PC-9 (cell line): Measurements from ENCODE around the gene IARS1. TPM values are rescaled to one million over a fixed set of nuclear protein-coding genes. Genes with fewer than 3 reads are reported as not detected.

ENCODE experiments used
- BruUV-seq: library from RNA; stranded (reverse); fragments of 400-500 nt; replicated peaks from 2 replicates; lab custom pipeline; 2021; lab: Mats Ljungman, UMichigan
- CTCF ChIA-PET: fragments of 300-600 bp; sonication (Branson Sonifier 250); formaldehyde crosslinking; loops from one replicate; lab custom pipeline; 2022; ENCODE audit warnings: antibody characterized with exemption; lab: Charles Lee
- POLR2A ChIA-PET: fragments of 300-600 bp; sonication (Branson Sonifier 250); formaldehyde crosslinking; loops from one replicate; lab custom pipeline; 2022; ENCODE audit warnings: antibody characterized with exemption; ENCODE audit not compliant: unreplicated experiment; lab: Charles Lee
- DNase-seq, 2 experiments: peaks; one replicate each; pipeline versions ENCODE4 v3.0.0 to v3.0.0-alpha.2; 2015 to 2022; ENCODE audit warnings: mixed read lengths in 1 of 2
- H2AFZ ChIP-seq: fragments of 200-600 bp; sonication (generic); 2 replicates; pipeline ENCODE4 v1.8.1; 2017; ENCODE audit warnings: antibody characterized with exemption
- H3F3A ChIP-seq: fragments of 200-600 bp; sonication (generic); 2 replicates; pipeline ENCODE4 v1.8.1; 2017; ENCODE audit warnings: antibody characterized with exemption, mild to moderate bottlenecking, low read depth; ENCODE audit not compliant: insufficient read depth
- H3K27ac ChIP-seq: fragments of 200-600 bp; sonication (generic); 2 replicates; pipeline ENCODE4 v1.6.1; 2016; ENCODE audit warnings: mixed run types
- H3K27me3 ChIP-seq: fragments of 200-600 bp; sonication (generic); 2 replicates; pipeline ENCODE4 v1.6.1; 2016; ENCODE audit warnings: low read depth, mixed run types; ENCODE audit not compliant: insufficient read depth
- H3K36me3 ChIP-seq: fragments of 200-600 bp; sonication (generic); 2 replicates; pipeline ENCODE4 v1.6.1; 2016; ENCODE audit warnings: low read depth, mixed run types
- H3K4me1 ChIP-seq: fragments of 200-600 bp; sonication (generic); replicated peaks from 2 replicates; pipeline ENCODE4 v1.6.1; 2016; ENCODE audit warnings: mixed run types; ENCODE audit not compliant: insufficient read depth
- H3K4me2 ChIP-seq: fragments of 200-600 bp; sonication (generic); 2 replicates; pipeline ENCODE4 v1.6.1; 2017; ENCODE audit warnings: mixed run types
- H3K4me3 ChIP-seq: fragments of 200-600 bp; sonication (generic); 2 replicates; pipeline ENCODE4 v1.6.1; 2016; ENCODE audit warnings: mixed run types
- H3K79me2 ChIP-seq: fragments of 200-600 bp; sonication (generic); 2 replicates; pipeline ENCODE4 v1.6.1; 2017; ENCODE audit warnings: low read depth, mixed run types
- H3K9me2 ChIP-seq: fragments of 200-600 bp; sonication (generic); 2 replicates; pipeline ENCODE4 v1.8.1; 2017; ENCODE audit warnings: mild to moderate bottlenecking; ENCODE audit not compliant: insufficient read depth
- H3K9me3 ChIP-seq: fragments of 200-600 bp; sonication (generic); 2 replicates; pipeline ENCODE4 v1.8.1; 2016; ENCODE audit warnings: low read depth; ENCODE audit not compliant: insufficient read depth
- H4K20me1 ChIP-seq: fragments of 200-600 bp; sonication (generic); 2 replicates; pipeline ENCODE4 v1.8.1; 2017; ENCODE audit not compliant: insufficient read depth
- EZH2 ChIP-seq: fragments of 200-600 bp; sonication (generic); IDR thresholded peaks from 2 replicates; pipeline ENCODE4 v1.8.0; 2017; ENCODE audit warnings: antibody characterized with exemption, low read depth
- intact Hi-C: fragments of 100-400 bp; cut with micrococcal nuclease; formaldehyde crosslinking; loops from one replicate; pipeline ENCODE4 v1.10.0; 2022; ENCODE audit not compliant: unreplicated experiment
- total RNA-seq: library from RNA; stranded (reverse); gene quantifications from 2 replicates; pipeline ENCODE4 v1.2.3, GENCODE V29; 2021
- TF ChIP-seq, protein P1 (sequence below): fragments of 200-600 bp; sonication (generic); conservative IDR thresholded peaks from 2 replicates; pipeline ENCODE4 v1.6.1; 2017; ENCODE audit warnings: mixed run types, antibody characterized with exemption, mild to moderate bottlenecking, moderate library complexity

IARS1 gene
- total RNA-seq, 1 experiment from 2014 or later: 232 TPM

- Histone ChIP-seq H3K27me3 (no peaks in the 10 kb centered on the region), H3K4me2 (peak overlapping the region; percentile 99), H3K4me1 (peaks cover 22% of the 10 kb centered on the region), H3K9me3 (no peaks in the 10 kb centered on the region), H2AFZ (no peak overlapping the region), H3K9me2 (no peaks in the 10 kb centered on the region), H4K20me1 (no peaks in the 10 kb centered on the region), H3K79me2 (peaks cover 32% of the 10 kb centered on the region), H3K4me3 (no peak overlapping the region), H3K36me3 (no peaks in the 10 kb centered on the region), H3K27ac (no peak overlapping the region), H3F3A (no peaks in the 10 kb centered on the region; the same call in 1 of the 2 replicates)
- CTCF ChIA-PET: no interaction called here
- no peak for DNase-seq
- TF ChIP-seq, protein P1, sequence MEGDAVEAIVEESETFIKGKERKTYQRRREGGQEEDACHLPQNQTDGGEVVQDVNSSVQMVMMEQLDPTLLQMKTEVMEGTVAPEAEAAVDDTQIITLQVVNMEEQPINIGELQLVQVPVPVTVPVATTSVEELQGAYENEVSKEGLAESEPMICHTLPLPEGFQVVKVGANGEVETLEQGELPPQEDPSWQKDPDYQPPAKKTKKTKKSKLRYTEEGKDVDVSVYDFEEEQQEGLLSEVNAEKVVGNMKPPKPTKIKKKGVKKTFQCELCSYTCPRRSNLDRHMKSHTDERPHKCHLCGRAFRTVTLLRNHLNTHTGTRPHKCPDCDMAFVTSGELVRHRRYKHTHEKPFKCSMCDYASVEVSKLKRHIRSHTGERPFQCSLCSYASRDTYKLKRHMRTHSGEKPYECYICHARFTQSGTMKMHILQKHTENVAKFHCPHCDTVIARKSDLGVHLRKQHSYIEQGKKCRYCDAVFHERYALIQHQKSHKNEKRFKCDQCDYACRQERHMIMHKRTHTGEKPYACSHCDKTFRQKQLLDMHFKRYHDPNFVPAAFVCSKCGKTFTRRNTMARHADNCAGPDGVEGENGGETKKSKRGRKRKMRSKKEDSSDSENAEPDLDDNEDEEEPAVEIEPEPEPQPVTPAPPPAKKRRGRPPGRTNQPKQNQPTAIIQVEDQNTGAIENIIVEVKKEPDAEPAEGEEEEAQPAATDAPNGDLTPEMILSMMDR: no peak
- no peak for TF ChIP-seq EZH2
- BruUV-seq: no TSS peak
- intact Hi-C loops: loop anchor here (10.0 kb wide), 1 partner anchor 437 kb away; the partner anchor contains the start of gene BICD2
- POLR2A ChIA-PET: no interaction called here
These were observed 33.9 kb upstream of the IARS1 start for GRCh38 chr9:92327283-92327850.

- no peak for DNase-seq
- BruUV-seq: no TSS peak
- Histone ChIP-seq H3K4me1 (peaks cover 22% of the 10 kb centered on the region), H3K9me2 (no peaks in the 10 kb centered on the region), H3F3A (no peaks in the 10 kb centered on the region; the same call in 1 of the 2 replicates), H3K4me2 (peak overlapping the region; percentile 99), H4K20me1 (no peaks in the 10 kb centered on the region), H3K36me3 (peaks cover 9% of the 10 kb centered on the region), H3K9me3 (no peaks in the 10 kb centered on the region), H3K79me2 (peaks cover 32% of the 10 kb centered on the region), H3K4me3 (peak overlapping the region; percentile 87), H3K27me3 (no peaks in the 10 kb centered on the region), H2AFZ (peak overlapping the region; percentile 92), H3K27ac (peak overlapping the region; percentile 90)
- TF ChIP-seq EZH2: no peak
- TF ChIP-seq, protein P1: no peak
- ChIA-PET CTCF (no interaction called here), POLR2A (interaction anchor here (0.7 kb wide), 1 partner anchor 170 kb away, joined by 3 read pairs; no protein-coding TSS in a partner anchor)
- intact Hi-C loops: loop anchor here (2.0 to 10.0 kb wide), 2 partner anchors 309 to 439 kb away; partner anchors contain the start of gene BICD2
These were observed 32.5 kb upstream of the IARS1 start for GRCh38 chr9:92325991-92326500.

- Histone ChIP-seq H3K9me3 (no peaks in the 10 kb centered on the region), H3F3A (no peaks in the 10 kb centered on the region; the same call in 1 of the 2 replicates), H3K4me3 (peak within 1 kb of the TSS; percentile 87), H3K27ac (peak within 1 kb of the TSS; percentile 90), H4K20me1 (no peaks in the 10 kb centered on the region), H3K36me3 (peaks cover 13% of the 10 kb centered on the region), H3K4me2 (peak within 1 kb of the TSS; percentile 99), H3K27me3 (no peaks in the 10 kb centered on the region), H2AFZ (peak within 1 kb of the TSS; percentile 92), H3K79me2 (peaks cover 32% of the 10 kb centered on the region), H3K9me2 (no peaks in the 10 kb centered on the region), H3K4me1 (peaks cover 22% of the 10 kb centered on the region)
- DNase-seq: peak; percentile 76 to 86
- TF ChIP-seq, protein P1: no peak
- TF ChIP-seq EZH2: no peak
- intact Hi-C loops: loop anchor here (2.0 to 10.0 kb wide), 2 partner anchors 309 to 439 kb away; partner anchors contain the start of gene BICD2
- BruUV-seq: no TSS peak
- ChIA-PET POLR2A (interaction anchor here (0.7 kb wide), 1 partner anchor 171 kb away, joined by 3 read pairs; no protein-coding TSS in a partner anchor), CTCF (no interaction called here)
These were observed 31.9 kb upstream of the IARS1 start, which contains the start of the genes CENPP and NOL8 for GRCh38 chr9:92325269-92325990. CENPP (plus strand) TSS chr9:92325953. NOL8 (minus strand) TSS chr9:92325350; CDS start chr9:92324161, 1,189 bp downstream.
